K562 (cell line): ENCODE results near the gene EIF5. TPM values are rescaled to one million over a fixed set of nuclear protein-coding genes. Genes with fewer than 3 reads are reported as not detected.

ENCODE experiments used
- ATAC-seq: fragments of 200-7000 bp; cut with Tn5 transposase; 3 replicates; pipeline ENCODE4 v1.9.1; 2020; ENCODE audit warnings: moderate library complexity
- BruUV-seq: library from RNA; stranded (reverse); fragments of 400-500 nt; replicated peaks from 2 replicates; lab custom pipeline; 2021; lab: Mats Ljungman, UMichigan
- CTCF ChIA-PET: fragments of 300-600 bp; formaldehyde crosslinking; extraction: SDS; loops from one replicate; lab custom pipeline; 2021; ENCODE audit warnings: low intra/inter-chr PET ratio; lab: Yijun Ruan, JAX
- POLR2A ChIA-PET: fragments of 300-600, 350-650 bp; sonication (Branson Sonifier 250); formaldehyde crosslinking; extraction: SDS; loops from one replicate; lab custom pipeline; 2021; ENCODE audit warnings: antibody characterized with exemption, inconsistent platforms; lab: Yijun Ruan, JAX
- DNase-seq, 4 experiments: peaks; one replicate each; pipeline versions ENCODE4 v3.0.0 to v3.0.0-alpha.2; 2011 to 2018; ENCODE audit warnings: low spot score in 3 of 4, mixed read lengths in 3 of 4; ENCODE audit errors: extremely low read depth in 1 of 4
- FAIRE-seq: peaks from 2 replicates; lab custom pipeline; 2011; peaks lifted over from hg19 to GRCh38; lab: Jason Lieb, UNC
- H2AFZ ChIP-seq: 2 replicates; pipeline ENCODE4 v1.6.0; 2011; ENCODE audit warnings: low read depth, low read length, control low read depth, inconsistent platforms
- H3K27ac ChIP-seq: fragments of 200-600 bp; 3 replicates; pipeline ENCODE4 v1.8.0; 2011; ENCODE audit warnings: low read depth, mild to moderate bottlenecking, control low read depth, inconsistent platforms, low read length, moderate library complexity, mixed read lengths; ENCODE audit errors: extremely low read depth
- H3K27me3 ChIP-seq, 2 experiments: fragments of 300-600 bp in 1 of 2; 2 replicates in 1 of 2; 3 replicates in 1 of 2; pipeline versions ENCODE4 v1.6.0 to v1.8.0; 2011; ENCODE audit warnings: inconsistent platforms in 2 of 2, low read length in 2 of 2, mild to moderate bottlenecking in 1 of 2, mixed read lengths in 1 of 2, moderate library complexity in 1 of 2; ENCODE audit not compliant: control insufficient read depth in 2 of 2, insufficient read depth in 2 of 2
- H3K36me3 ChIP-seq: fragments of 300-600 bp; 3 replicates; pipeline ENCODE4 v1.8.0; 2011; ENCODE audit warnings: mild to moderate bottlenecking, low read length, inconsistent platforms; ENCODE audit not compliant: control insufficient read depth, insufficient read depth
- H3K4me1 ChIP-seq, 2 experiments: fragments of 200-600 bp in 1 of 2; replicated peaks in 1 of 2; 2 replicates in 1 of 2; 3 replicates in 1 of 2; pipeline versions ENCODE4 v1.5.1 to v1.8.0; 2011; ENCODE audit warnings: inconsistent platforms in 2 of 2, low read length in 2 of 2, mild to moderate bottlenecking in 1 of 2, mixed read lengths in 1 of 2, moderate library complexity in 1 of 2; ENCODE audit not compliant: control insufficient read depth in 2 of 2, insufficient read depth in 2 of 2
- H3K4me2 ChIP-seq: 2 replicates; pipeline ENCODE4 v1.6.1; 2011; ENCODE audit warnings: low read length, control low read depth, inconsistent platforms, mixed read lengths; ENCODE audit not compliant: insufficient read depth
- H3K4me3 ChIP-seq: fragments of 200-600 bp; sonication (generic), shearing (Covaris generic); 2 replicates; pipeline ENCODE4 v1.5.1; 2016; ENCODE audit warnings: control low read depth, inconsistent platforms
- H3K79me2 ChIP-seq: fragments of 200-600 bp; 3 replicates; pipeline ENCODE4 v1.8.0; 2011; ENCODE audit warnings: low read length, inconsistent platforms; ENCODE audit not compliant: control insufficient read depth, insufficient read depth
- H3K9ac ChIP-seq, 2 experiments: 2 replicates each; pipeline versions ENCODE4 v1.6.0 to v1.6.1; 2011; ENCODE audit warnings: low read depth in 2 of 2, low read length in 2 of 2, control low read depth in 1 of 2, inconsistent platforms in 1 of 2, mild to moderate bottlenecking in 1 of 2, mixed read lengths in 1 of 2; ENCODE audit not compliant: insufficient read depth in 1 of 2
- H3K9me1 ChIP-seq: one replicate; pipeline ENCODE4 v1.6.0; 2011; ENCODE audit warnings: inconsistent platforms, mild to moderate bottlenecking, low read length, moderate library complexity; ENCODE audit not compliant: control insufficient read depth, insufficient read depth
- H3K9me3 ChIP-seq: replicated peaks from 2 replicates; pipeline ENCODE4 v1.5.1; 2011; ENCODE audit warnings: low read depth, low read length, inconsistent platforms; ENCODE audit not compliant: control insufficient read depth, insufficient read depth
- H4K20me1 ChIP-seq: replicated peaks from 2 replicates; pipeline ENCODE4 v1.6.1; 2011; ENCODE audit warnings: low read length, inconsistent platforms, mixed read lengths; ENCODE audit not compliant: control insufficient read depth, insufficient read depth
- ATF4 ChIP-seq: fragments of 450-650 bp; formaldehyde crosslinking; IDR thresholded peaks from 2 replicates; pipeline ENCODE4 v1.4.0; 2022; ENCODE audit warnings: mild to moderate bottlenecking, moderate library complexity
- HNRNPUL1 ChIP-seq: fragments of 200-400 bp; formaldehyde crosslinking; IDR thresholded peaks from 2 replicates; pipeline ENCODE4 v1.6.1; 2017; ENCODE audit warnings: low read length
- HSF4 ChIP-seq: fragments of 250-450 bp; sonication (Bioruptor Pico); IDR thresholded peaks from 2 replicates; pipeline ENCODE4 v2.1.2; 2022; ENCODE audit warnings: mild to moderate bottlenecking, moderate library complexity, borderline replicate concordance
- MEIS2 ChIP-seq: fragments of 450-650 bp; IDR thresholded peaks from 2 replicates; pipeline ENCODE4 v1.6.1; 2014; ENCODE audit warnings: mild to moderate bottlenecking; ENCODE audit not compliant: partially characterized antibody
- MTA1 ChIP-seq: fragments of 450-650 bp; IDR thresholded peaks from 2 replicates; pipeline ENCODE4 v1.6.1; 2017; ENCODE audit warnings: borderline replicate concordance
- NFIX ChIP-seq: fragments of 250-450 bp; sonication (Bioruptor Pico); IDR thresholded peaks from 2 replicates; pipeline ENCODE4 v1.4.0; 2020; ENCODE audit warnings: low read depth, mild to moderate bottlenecking, moderate library complexity
- NRF1 ChIP-seq, 2 experiments: fragments of 450-650 bp; IDR thresholded peaks in 1 of 2; conservative IDR thresholded peaks in 1 of 2; 2 replicates each; pipeline ENCODE4 v1.6.1; 2014; ENCODE audit warnings: mild to moderate bottlenecking in 2 of 2
- PML ChIP-seq: IDR thresholded peaks from 2 replicates; pipeline ENCODE4 v1.6.1; 2012; ENCODE audit warnings: low read length, inconsistent platforms
- TRIM24 ChIP-seq, 2 experiments: fragments of 450-650 bp; IDR thresholded peaks; 2 replicates each; pipeline ENCODE4 v1.6.1; 2016
- ZBED1 ChIP-seq: IDR thresholded peaks from 2 replicates; pipeline ENCODE4 v1.6.1; 2014
- ZBTB33 ChIP-seq: sonication (generic); formaldehyde crosslinking; IDR thresholded peaks from 2 replicates; pipeline ENCODE4 v1.8.1; 2023; ENCODE audit warnings: mild to moderate bottlenecking, missing genetic modification reagents
- ZBTB43 ChIP-seq: sonication (generic); formaldehyde crosslinking; IDR thresholded peaks from 2 replicates; pipeline ENCODE4 v1.8.0; 2023; ENCODE audit warnings: mild to moderate bottlenecking, missing genetic modification reagents
- ZEB2 ChIP-seq: fragments of 450-650 bp; IDR thresholded peaks from 2 replicates; pipeline ENCODE4 v1.6.1; 2016
- ZNF212 ChIP-seq: fragments of 450-650 bp; formaldehyde crosslinking; IDR thresholded peaks from 2 replicates; pipeline ENCODE4 v1.4.0; 2020; ENCODE audit warnings: mild to moderate bottlenecking
- ZNF408 ChIP-seq: fragments of 250-450 bp; sonication (Bioruptor Pico); IDR thresholded peaks from 2 replicates; pipeline ENCODE4 v1.4.0; 2020; ENCODE audit warnings: low read depth, mild to moderate bottlenecking, moderate library complexity
- ZNF436 ChIP-seq: fragments of 250-450, 450-650 bp; sonication (Bioruptor Pico); formaldehyde crosslinking; IDR thresholded peaks from 2 replicates; pipeline ENCODE4 v1.7.0; 2020; ENCODE audit warnings: mild to moderate bottlenecking
- ZNF551 ChIP-seq: fragments of 250-450 bp; sonication (Bioruptor Pico); IDR thresholded peaks from 2 replicates; pipeline ENCODE4 v1.5.0; 2021; ENCODE audit warnings: mild to moderate bottlenecking, moderate library complexity
- ZNF707 ChIP-seq: fragments of 250-450 bp; sonication (Bioruptor Pico); conservative IDR thresholded peaks from 2 replicates; pipeline ENCODE4 v1.8.0; 2022; ENCODE audit warnings: inconsistent platforms, mild to moderate bottlenecking, moderate library complexity
- WGBS: fragments of 100-300 bp; shearing (Covaris generic); methylation state at CpG from one replicate; pipeline ENCODE4 v1.1.6; 2016; ENCODE audit warnings: low coverage, mixed read lengths; ENCODE audit not compliant: insufficient coverage; ENCODE audit errors: missing lambda C conversion rate; 5-methylcytosine and 5-hydroxymethylcytosine counted together
- in situ Hi-C: fragments of 300-500 bp; cut with MboI; formaldehyde crosslinking; loops from 4 replicates; pipeline ENCODE4 v1.15.0; 2018; ENCODE audit warnings: inconsistent platforms, mixed read lengths
- intact Hi-C: fragments of 100-400 bp; cut with micrococcal nuclease; formaldehyde crosslinking; loops from 2 replicates; pipeline ENCODE4 v1.14.2; 2022
- polyA plus RNA-seq, 8 experiments: library from polyadenylated mRNA; depleted of rRNA in 4 of 8; stranded (reverse) in 5 of 8; unstranded in 3 of 8; fragments of >200 nt; fragmentation: Nextera tagmentation in 2 of 8; fragmentation: Illumina TruSeq in 1 of 8; extraction: Ambion mirVana in 2 of 8; extraction: Trizol in 1 of 8; gene quantifications; 2 replicates each; pipeline versions ENCODE4 v1.2.1 to v1.2.3, GENCODE V29; 2011 to 2014; ENCODE audit warnings: inconsistent platforms in 1 of 8, missing spikeins in 1 of 8
- total RNA-seq, 7 experiments: library from RNA; depleted of rRNA in 6 of 7; stranded (reverse); fragments of >200 nt in 6 of 7; fragmentation: Illumina TruSeq in 2 of 7; extraction: Trizol in 2 of 7; gene quantifications; 2 replicates each; pipeline versions ENCODE4 v1.2.1 to v1.2.3, GENCODE V29; 2011 to 2021; ENCODE audit warnings: low replicate concordance in 1 of 7
- TF ChIP-seq, protein P1 (sequence below): fragments of 200-800 bp; sonication (Bioruptor generic); IDR thresholded peaks from 2 replicates; pipeline ENCODE4 v1.6.1; 2017; ENCODE audit warnings: missing genetic modification characterization, missing compliant biosample characterization

The EIF5 gene
- total and polyA plus RNA-seq, 9 of the 15 experiments (the other 6 are each of a cell fraction or from before 2014, with no cell fraction given): 92.7 to 442 (median 190) TPM

DNA sequence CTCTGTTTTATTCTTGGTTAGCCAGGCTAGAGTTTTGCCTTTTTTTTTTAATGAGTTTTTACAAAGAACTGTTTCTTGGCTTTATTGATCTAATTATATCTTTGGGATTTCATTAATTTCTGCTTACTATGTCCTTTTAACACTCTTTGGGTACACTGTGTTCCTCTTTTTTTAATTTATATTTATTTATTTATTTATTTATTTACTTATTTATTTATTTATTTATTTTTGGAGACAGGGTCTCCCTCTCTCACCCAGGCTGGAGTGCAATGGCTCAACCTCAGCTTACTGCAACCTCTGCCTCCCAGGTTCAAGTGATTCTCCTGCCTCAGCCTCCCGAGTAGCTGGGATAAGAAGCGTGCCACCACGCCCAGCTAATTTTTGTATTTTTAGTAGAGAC is 36.0 kb downstream of the EIF5 start (continued):
- TF ChIP-seq ZNF436 (CRISPR knock-in tag): no peak
- TF ChIP-seq ZEB2: no peak
- TF ChIP-seq HNRNPUL1: no peak
- no peak for TF ChIP-seq ZNF707 (CRISPR knock-in tag)
- TF ChIP-seq ATF4 (CRISPR knock-in tag): no peak
- TF ChIP-seq, protein P1, sequence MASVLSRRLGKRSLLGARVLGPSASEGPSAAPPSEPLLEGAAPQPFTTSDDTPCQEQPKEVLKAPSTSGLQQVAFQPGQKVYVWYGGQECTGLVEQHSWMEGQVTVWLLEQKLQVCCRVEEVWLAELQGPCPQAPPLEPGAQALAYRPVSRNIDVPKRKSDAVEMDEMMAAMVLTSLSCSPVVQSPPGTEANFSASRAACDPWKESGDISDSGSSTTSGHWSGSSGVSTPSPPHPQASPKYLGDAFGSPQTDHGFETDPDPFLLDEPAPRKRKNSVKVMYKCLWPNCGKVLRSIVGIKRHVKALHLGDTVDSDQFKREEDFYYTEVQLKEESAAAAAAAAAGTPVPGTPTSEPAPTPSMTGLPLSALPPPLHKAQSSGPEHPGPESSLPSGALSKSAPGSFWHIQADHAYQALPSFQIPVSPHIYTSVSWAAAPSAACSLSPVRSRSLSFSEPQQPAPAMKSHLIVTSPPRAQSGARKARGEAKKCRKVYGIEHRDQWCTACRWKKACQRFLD: no peak
- no peak for TF ChIP-seq ZNF551 (CRISPR knock-in tag)
- no peak for TF ChIP-seq NFIX (CRISPR knock-in tag)
- TF ChIP-seq ZNF408 (CRISPR knock-in tag): no peak
- no peak for TF ChIP-seq MTA1

DNA sequence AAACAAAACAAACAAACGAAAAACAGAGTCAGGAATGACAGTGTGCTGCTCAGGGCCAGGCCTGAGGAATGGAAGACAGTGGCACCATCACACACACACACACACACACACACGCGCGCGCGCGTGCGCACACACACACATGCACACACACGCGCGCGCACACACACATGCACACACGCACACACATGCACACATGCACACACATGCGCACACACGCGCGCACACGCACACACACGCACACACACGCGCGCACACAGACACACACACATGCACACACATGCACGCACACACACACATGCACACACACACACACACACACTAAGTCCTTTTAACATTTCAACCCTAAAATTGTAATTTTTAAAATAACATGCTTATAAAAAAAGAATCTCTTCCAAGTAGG is 38.0 kb downstream of the EIF5 start:
- no peaks in the 10 kb centered on the region for H4K20me1 ChIP-seq
- WGBS: 33% methylated on average over 1 of the region's 23 CpGs
- peaks cover 10 to 13% of the 10 kb centered on the region in 2 experiments; a peak in 4 of 5 replicates for H3K4me1 ChIP-seq
- ATAC-seq (no peak), DNase-seq (no peak), FAIRE-seq (no peak)
- peak overlapping the region in 1 of 2 experiments; percentile 48; a peak in 2 of 4 replicates for H3K9ac ChIP-seq
- no peak overlapping the region for H3K4me2 ChIP-seq
- no peak overlapping the region for H3K4me3 ChIP-seq
- no peak overlapping the region; the same call in 1 of the 2 replicates for H2AFZ ChIP-seq
- peak overlapping the region; percentile 63; the same call in 1 of the 3 replicates for H3K27ac ChIP-seq
- H3K9me3 ChIP-seq: no peaks in the 10 kb centered on the region
- no peaks in the 10 kb centered on the region for H3K79me2 ChIP-seq
- H3K27me3 ChIP-seq: no peaks in the 10 kb centered on the region
- in situ Hi-C loops: no loop called here
- no TSS peak for BruUV-seq
- no peaks in the 10 kb centered on the region for H3K36me3 ChIP-seq
- ChIA-PET POLR2A (no interaction called here), CTCF (no interaction called here)
- H3K9me1 ChIP-seq: no peaks in the 10 kb centered on the region
- intact Hi-C loops: no loop called here
- no peak for TF ChIP-seq HSF4 (CRISPR knock-in tag)
- TF ChIP-seq ZBTB33: 0 out of 2 replicates have a peak, but pooled peaks have one; percentile 37
- TF ChIP-seq TRIM24 (IDR thresholded peaks at IDR 0.05): no peak
- TF ChIP-seq MEIS2: no peak
- TF ChIP-seq ZBTB43 (CRISPR knock-in tag): peak; percentile 96
- TF ChIP-seq NRF1 (conservative IDR thresholded peaks at IDR 0.05 in 1 of 2, IDR thresholded peaks at IDR 0.05 in 1 of 2): no peak
- no peak for TF ChIP-seq PML
- TF ChIP-seq ZNF212: no peak
- TF ChIP-seq ZBED1: no peak
